GM21447 (cell line): ENCODE data around the gene ACOX3.
"Not testable (repeated sequence)": the region's sequence is repeated elsewhere in the genome, so short reads cannot be mapped to it uniquely, and the experiment has no call there.

ENCODE experiments used
- ATAC-seq: cut with Tn5 transposase; IDR thresholded peaks from one replicate; pipeline ENCODE4 v1.9.1; 2021; ENCODE audit not compliant: unreplicated experiment

ACOX3 gene

GRCh38 chr4:8391071-8391470 lies 49.5 kb downstream of the ACOX3 start:
- no peak for ATAC-seq

- no peak for ATAC-seq
These were observed 49.9 kb downstream of the ACOX3 start for GRCh38 chr4:8390577-8390976.

- no peak for ATAC-seq
These were observed 52.0 kb downstream of the ACOX3 start for GRCh38 chr4:8388528-8388870.

- ATAC-seq = no peak
These were observed 52.7 kb downstream of the ACOX3 start for GRCh38 chr4:8387615-8388527.

GRCh38 chr4:8387194-8387593 lies 53.3 kb downstream of the ACOX3 start:
- no peak for ATAC-seq

GRCh38 chr4:8386731-8387130 lies 53.8 kb downstream of the ACOX3 start:
- no peak for ATAC-seq

- not testable (repeated sequence) for ATAC-seq
These were observed 54.4 kb downstream of the ACOX3 start for GRCh38 chr4:8386131-8386530.

- ATAC-seq = no peak
These were observed 54.9 kb downstream of the ACOX3 start for GRCh38 chr4:8385611-8386010.

GRCh38 chr4:8385106-8385505 lies 55.4 kb downstream of the ACOX3 start:
- ATAC-seq = no peak

GRCh38 chr4:8384397-8385060 lies 56.0 kb downstream of the ACOX3 start:
- no peak for ATAC-seq

- no peak for ATAC-seq
These were observed 56.9 kb downstream of the ACOX3 start for GRCh38 chr4:8383451-8384160.

- no peak for ATAC-seq
These were observed 57.5 kb downstream of the ACOX3 start for GRCh38 chr4:8383016-8383415.

GRCh38 chr4:8381814-8382581 lies 58.5 kb downstream of the ACOX3 start:
- no peak for ATAC-seq

GRCh38 chr4:8380511-8381415 lies 59.8 kb downstream of the ACOX3 start:
- no peak for ATAC-seq

GRCh38 chr4:8379771-8380170 lies 60.8 kb downstream of the ACOX3 start:
- ATAC-seq = no peak

- no peak for ATAC-seq
These were observed 61.2 kb downstream of the ACOX3 start for GRCh38 chr4:8379281-8379680.

GRCh38 chr4:8378776-8379175 lies 61.7 kb downstream of the ACOX3 start:
- no peak for ATAC-seq

GRCh38 chr4:8378101-8378724 lies 62.3 kb downstream of the ACOX3 start:
- no peak for ATAC-seq
